Measurements from ENCODE around the gene NR2F1-AS1. TPM values are rescaled to one million over a fixed set of nuclear protein-coding genes. Genes with fewer than 3 reads are reported as not detected.

Gene NR2F1-AS1
- total RNA-seq, 1 donor from 2014 or later = not detected

GRCh38 chr5:93585767-93586385, 4.9 kb upstream of the NR2F1-AS1 start:
- CTCF ChIA-PET = interaction anchor here (1.1 kb wide), 1 partner anchor 215 kb away, joined by 3 read pairs; no protein-coding TSS in a partner anchor

GRCh38 chr5:93585041-93585766, 4.2 kb upstream of the NR2F1-AS1 start:
- H3K4me1 Mint-ChIP-seq = peaks cover 24% of the 10 kb centered on the region
- intact Hi-C loops (cut with micrococcal nuclease) = loop anchor here (2.0 to 10.0 kb wide), 2 partner anchors 14 to 1270 kb away; no protein-coding TSS in a partner anchor
- no peak for ATAC-seq (ENCODE audit: low read depth)

More at GRCh38 chr5:93585767-93586385, 4.9 kb upstream of the NR2F1-AS1 start:
- ATAC-seq (ENCODE audit: low read depth) (no peak), DNase-seq (no peak)
- peaks cover 42% of the 10 kb centered on the region for H3K27me3 Mint-ChIP-seq
- peaks cover 17% of the 10 kb centered on the region for H3K4me1 Mint-ChIP-seq
- peaks cover 3% of the 10 kb centered on the region for H3K36me3 Mint-ChIP-seq (ENCODE audit: low read depth)
- no peaks in the 10 kb centered on the region for H3K9me3 Mint-ChIP-seq
- H3K4me3 Mint-ChIP-seq = peak overlapping the region; percentile 60
- H3K27ac Mint-ChIP-seq = no peak overlapping the region
- TF ChIP-seq CTCF (IDR thresholded peaks at IDR 0.05) = no peak
- intact Hi-C loops (cut with micrococcal nuclease) = loop anchor here (2.0 to 10.0 kb wide), 2 partner anchors 15 to 1269 kb away; no protein-coding TSS in a partner anchor
- POLR2A ChIA-PET = interaction anchor here (0.7 kb wide), 1 partner anchor 9 kb away, joined by 3 read pairs; no protein-coding TSS in a partner anchor

GRCh38 chr5:93584596-93585040, 3.6 kb upstream of the NR2F1-AS1 start:
- H3K27ac Mint-ChIP-seq = no peak overlapping the region
- no peaks in the 10 kb centered on the region for H3K9me3 Mint-ChIP-seq
- TF ChIP-seq CTCF (IDR thresholded peaks at IDR 0.05) = no peak
- intact Hi-C loops (cut with micrococcal nuclease) = loop anchor here (2.0 to 10.0 kb wide), 3 partner anchors 14 to 1270 kb away; no protein-coding TSS in a partner anchor
- DNase-seq (no peak), ATAC-seq (ENCODE audit: low read depth) (no peak)
- H3K4me3 Mint-ChIP-seq = peak overlapping the region; percentile 48
- POLR2A ChIA-PET = no interaction called here
- CTCF ChIA-PET = interaction anchor here (1.3 kb wide), 1 partner anchor 23 kb away, joined by 3 read pairs; no protein-coding TSS in a partner anchor
- H3K36me3 Mint-ChIP-seq (ENCODE audit: low read depth) = peaks cover 3% of the 10 kb centered on the region
- peaks cover 29% of the 10 kb centered on the region for H3K4me1 Mint-ChIP-seq
- H3K27me3 Mint-ChIP-seq = peaks cover 38% of the 10 kb centered on the region

More at GRCh38 chr5:93585041-93585766, 4.2 kb upstream of the NR2F1-AS1 start:
- Mint-ChIP-seq H3K27me3 (peaks cover 43% of the 10 kb centered on the region), H3K27ac (no peak overlapping the region), H3K9me3 (no peaks in the 10 kb centered on the region), H3K36me3 (ENCODE audit: low read depth) (peaks cover 3% of the 10 kb centered on the region), H3K4me3 (peak overlapping the region; percentile 35)
- ChIA-PET CTCF (interaction anchor here (1.3 kb wide), 1 partner anchor 22 kb away, joined by 3 read pairs; no protein-coding TSS in a partner anchor), POLR2A (no interaction called here)
- no peak for TF ChIP-seq CTCF (IDR thresholded peaks at IDR 0.05)
- DNase-seq = no peak

GRCh38 chr5:93583768-93584595, 3.0 kb upstream of the NR2F1-AS1 start:
- ChIA-PET POLR2A (no interaction called here), CTCF (interaction anchor here (1.3 kb wide), 1 partner anchor 23 kb away, joined by 3 read pairs; no protein-coding TSS in a partner anchor)
- Mint-ChIP-seq H3K4me3 (peak overlapping the region; percentile 48), H3K9me3 (no peaks in the 10 kb centered on the region), H3K36me3 (ENCODE audit: low read depth) (peaks cover 3% of the 10 kb centered on the region), H3K4me1 (peaks cover 31% of the 10 kb centered on the region), H3K27me3 (peaks cover 34% of the 10 kb centered on the region), H3K27ac (no peak overlapping the region)
- intact Hi-C loops (cut with micrococcal nuclease) = loop anchor here (2.0 to 10.0 kb wide), 3 partner anchors 13 to 1271 kb away; no protein-coding TSS in a partner anchor
- peak; percentile 32 for ATAC-seq (ENCODE audit: low read depth)
- no peak for TF ChIP-seq CTCF (IDR thresholded peaks at IDR 0.05)
- DNase-seq = no peak

Measured in activated B cell treated with CpG ODN at 0.5 μM for 24 hours (primary cell).